ENCODE results near the gene FBXO28.
A peak's percentile ranks its signal among the peaks of the same experiment; 100 is the strongest.

Gene FBXO28

GRCh38 chr1:224182057-224182865 is 68.3 kb downstream of the FBXO28 start:
- H3K4me3 ChIP-seq (ENCODE audit: low read depth, low read length) = peak overlapping the region; percentile 66
- DNase-seq (ENCODE audit: low read depth) = peak; percentile 81
- no peak for TF ChIP-seq CTCF (IDR thresholded peaks at IDR 0.05; ENCODE audit: low read depth, low read length, missing control alignments)

GRCh38 chr1:224182866-224183590 is 69.1 kb downstream of the FBXO28 start, which contains the start of gene DEGS1:
Gene DEGS1, plus strand, starts transcription at chr1:224183240. Its CDS starts 97 bp downstream, at chr1:224183337.
- DNase-seq (ENCODE audit: low read depth) = no peak
- H3K4me3 ChIP-seq (ENCODE audit: low read depth, low read length) = peak within 1 kb of the TSS; percentile 66
- TF ChIP-seq CTCF (IDR thresholded peaks at IDR 0.05; ENCODE audit: low read depth, low read length, missing control alignments) = no peak

DNA sequence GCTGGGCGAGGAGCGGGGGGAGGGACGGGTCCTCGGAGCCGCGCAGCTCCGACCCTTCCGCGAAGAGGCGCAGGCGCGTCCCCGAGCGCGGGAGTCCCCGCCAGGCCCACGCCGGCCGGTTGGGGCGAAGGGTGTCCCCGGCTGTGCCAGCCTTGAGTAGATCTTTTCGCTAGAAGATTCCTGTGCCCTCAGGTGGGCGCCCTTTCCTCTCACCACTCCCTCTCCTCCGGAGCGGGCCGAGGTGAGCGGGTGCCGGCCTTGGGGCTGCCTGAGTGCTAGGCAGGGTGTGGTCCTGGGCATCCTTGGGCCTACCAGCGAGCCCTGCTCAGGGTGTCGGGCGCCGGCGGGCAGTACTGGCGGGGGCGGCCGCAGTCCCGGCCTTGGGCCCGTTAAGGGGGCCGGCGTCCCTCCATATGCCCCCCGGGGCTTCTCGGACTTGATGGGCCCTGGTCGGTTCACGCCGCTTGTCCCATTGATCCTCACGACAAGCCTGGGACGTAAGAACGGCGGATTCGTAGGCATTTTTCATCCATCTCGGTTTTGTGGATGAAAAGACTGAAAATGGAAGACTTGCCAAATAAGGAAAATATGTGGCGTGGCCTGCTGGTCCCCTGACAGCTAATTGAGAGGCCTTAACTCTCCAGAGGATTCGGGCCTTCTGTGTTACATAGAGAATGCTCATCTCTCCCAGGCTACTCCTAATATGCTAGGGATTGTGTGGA is 69.8 kb downstream of the FBXO28 start:
- TF ChIP-seq CTCF (IDR thresholded peaks at IDR 0.05; ENCODE audit: low read depth, low read length, missing control alignments) = no peak
- DNase-seq (ENCODE audit: low read depth) = no peak
- H3K4me3 ChIP-seq (ENCODE audit: low read depth, low read length) = peak overlapping the region; percentile 66

DNA sequence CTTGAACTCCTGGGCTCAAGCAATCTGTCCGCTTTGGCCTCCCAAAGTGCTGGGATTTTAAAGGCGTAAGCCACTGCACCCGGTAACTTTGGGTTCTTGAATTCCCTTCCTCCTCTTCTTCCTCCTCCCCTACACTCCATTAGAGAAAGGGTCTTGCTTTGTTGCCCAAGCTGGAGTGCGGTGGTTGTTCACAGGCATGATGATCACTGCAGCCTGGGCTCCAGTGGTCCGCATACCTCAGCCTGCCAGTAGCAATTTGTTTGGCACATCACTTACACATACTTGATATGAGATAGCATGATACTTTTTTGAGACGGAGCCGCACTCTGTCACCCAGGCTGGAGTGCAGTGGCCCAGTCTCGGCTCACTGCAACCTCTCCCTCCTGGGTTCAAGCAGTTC is 71.3 kb downstream of the FBXO28 start:
- DNase-seq (ENCODE audit: low read depth) = no peak
- peak overlapping the region; percentile 66 for H3K4me3 ChIP-seq (ENCODE audit: low read depth, low read length)
- no peak for TF ChIP-seq CTCF (IDR thresholded peaks at IDR 0.05; ENCODE audit: low read depth, low read length, missing control alignments)

DNA sequence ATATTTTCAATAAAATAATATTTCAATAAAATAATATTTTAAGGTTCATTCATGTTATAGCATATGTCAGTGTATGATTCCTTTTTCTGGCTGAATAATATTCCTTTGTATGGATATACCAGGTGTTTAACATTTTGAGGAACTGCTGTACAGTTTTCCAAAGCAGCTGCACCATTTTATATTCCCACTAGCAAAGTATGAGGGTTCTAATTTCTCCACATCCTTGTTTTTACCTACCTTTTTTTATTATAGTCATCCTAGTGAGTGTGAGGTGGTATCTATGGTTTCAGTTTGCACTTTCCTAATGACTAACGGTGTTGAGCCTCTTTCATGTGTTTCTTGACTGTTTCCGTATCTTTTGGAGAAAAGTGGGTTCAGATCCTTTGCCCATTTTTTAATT is 74.4 kb downstream of the FBXO28 start:
- TF ChIP-seq CTCF (IDR thresholded peaks at IDR 0.05; ENCODE audit: low read depth, low read length, missing control alignments) = no peak
- no peak overlapping the region for H3K4me3 ChIP-seq (ENCODE audit: low read depth, low read length)
- DNase-seq (ENCODE audit: low read depth) = no peak

DNA sequence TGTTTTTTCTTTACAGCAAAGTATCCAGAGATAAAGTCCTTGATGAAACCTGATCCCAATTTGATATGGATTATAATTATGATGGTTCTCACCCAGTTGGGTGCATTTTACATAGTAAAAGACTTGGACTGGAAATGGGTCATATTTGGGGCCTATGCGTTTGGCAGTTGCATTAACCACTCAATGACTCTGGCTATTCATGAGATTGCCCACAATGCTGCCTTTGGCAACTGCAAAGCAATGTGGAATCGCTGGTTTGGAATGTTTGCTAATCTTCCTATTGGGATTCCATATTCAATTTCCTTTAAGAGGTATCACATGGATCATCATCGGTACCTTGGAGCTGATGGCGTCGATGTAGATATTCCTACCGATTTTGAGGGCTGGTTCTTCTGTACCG is 75.7 kb downstream of the FBXO28 start:
- H3K4me3 ChIP-seq (ENCODE audit: low read depth, low read length) = no peak overlapping the region
- no peak for TF ChIP-seq CTCF (IDR thresholded peaks at IDR 0.05; ENCODE audit: low read depth, low read length, missing control alignments)
- no peak for DNase-seq (ENCODE audit: low read depth)

All from GM12864 (cell line).